Dedifferentiated amniotic fluid mesenchymal stem cell (primary cell): ENCODE results near the gene SHC4.
"Not testable (repeated sequence)": the region's sequence is repeated elsewhere in the genome, so short reads cannot be mapped to it uniquely, and the experiment has no call there.

Experiments
- DNase-seq: peaks from one replicate; pipeline ENCODE4 v3.0.0-alpha.2; 2016; ENCODE audit errors: extremely low spot score

Gene SHC4

GRCh38 chr15:48796930-48797329 lies 166.8 kb downstream of the SHC4 start:
- no peak for DNase-seq

- no peak for DNase-seq
These were observed 167.2 kb downstream of the SHC4 start for GRCh38 chr15:48796521-48796920.

- DNase-seq = no peak
These were observed 167.8 kb downstream of the SHC4 start for GRCh38 chr15:48795901-48796300.

DNA sequence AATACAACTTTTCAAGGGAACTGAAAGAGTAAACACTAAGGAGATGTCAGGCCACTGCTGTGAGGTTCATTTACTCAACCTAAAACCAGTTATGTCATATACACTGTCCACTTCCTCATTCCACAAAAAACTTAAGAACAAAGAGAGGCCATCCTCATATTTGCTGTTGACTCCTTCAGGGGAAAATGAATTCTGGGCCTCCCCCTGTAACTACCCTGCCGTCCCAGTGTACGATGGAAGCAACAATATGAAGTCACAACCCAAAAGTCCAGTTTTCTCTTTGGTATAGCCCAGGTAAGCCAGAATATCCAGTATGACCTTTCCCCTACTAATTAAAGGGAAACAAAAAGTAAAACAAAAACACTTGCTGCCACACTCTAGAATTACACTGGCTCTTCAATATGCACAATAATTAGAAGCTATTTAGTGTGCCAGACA lies 169.0 kb downstream of the SHC4 start:
- DNase-seq = no peak

GRCh38 chr15:48792408-48792807 lies 171.3 kb downstream of the SHC4 start:
- DNase-seq = no peak

DNA sequence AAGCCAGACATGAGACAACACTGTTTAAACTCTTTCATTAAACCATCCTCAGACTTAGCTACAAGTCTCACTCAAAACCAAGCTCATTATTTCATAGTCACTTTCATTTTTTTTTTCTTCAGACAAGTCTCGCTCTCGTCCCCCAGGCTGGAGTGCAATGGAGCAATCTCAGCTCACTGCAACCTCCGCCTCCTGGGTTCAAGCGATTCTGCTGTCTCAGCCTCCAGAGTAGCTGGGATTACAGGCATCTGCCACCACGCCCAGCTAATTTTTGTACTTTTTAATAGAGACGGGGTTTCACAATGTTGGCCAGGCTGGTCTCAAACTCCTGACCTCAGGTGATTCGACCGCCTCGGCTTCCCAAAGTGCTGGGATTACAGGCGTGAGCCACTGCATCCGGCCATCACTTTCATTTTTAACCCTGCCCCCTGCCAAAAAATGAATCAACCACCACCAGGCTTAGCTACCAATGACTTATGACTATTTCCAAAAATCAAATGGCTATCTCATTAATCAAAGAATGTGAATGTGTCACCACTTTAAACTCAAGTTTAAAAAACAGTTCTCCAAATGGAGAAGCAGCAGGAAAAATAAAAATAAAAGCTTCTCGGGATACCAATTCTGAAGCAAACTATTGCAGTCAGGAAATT lies 173.1 kb downstream of the SHC4 start:
- DNase-seq = not testable (repeated sequence)

- no peak for DNase-seq
These were observed 178.0 kb downstream of the SHC4 start for GRCh38 chr15:48785712-48786111.

- no peak for DNase-seq
These were observed 178.5 kb downstream of the SHC4 start for GRCh38 chr15:48785195-48785594.

GRCh38 chr15:48784756-48785155 lies 179.0 kb downstream of the SHC4 start:
- no peak for DNase-seq

DNA sequence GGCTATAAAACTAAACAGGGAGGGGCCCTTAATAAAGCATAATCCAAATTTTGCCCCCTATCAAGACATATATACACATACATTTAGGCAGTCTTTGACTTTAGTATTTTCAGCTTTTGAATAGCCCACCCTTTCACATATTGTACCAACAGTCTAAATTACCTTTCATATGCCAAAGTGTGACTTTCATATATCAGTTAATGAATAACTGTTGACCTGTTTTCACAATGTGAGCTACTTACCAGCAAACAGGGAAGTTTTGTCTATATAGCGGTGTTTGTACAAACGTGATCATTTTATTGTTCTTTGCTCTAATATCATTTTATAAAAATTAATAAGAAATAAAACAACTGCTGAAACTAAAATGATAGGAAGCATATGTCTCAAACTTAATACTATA lies 180.8 kb downstream of the SHC4 start:
- DNase-seq = no peak

- DNase-seq = no peak
These were observed 182.1 kb downstream of the SHC4 start for GRCh38 chr15:48781481-48782081.

DNA sequence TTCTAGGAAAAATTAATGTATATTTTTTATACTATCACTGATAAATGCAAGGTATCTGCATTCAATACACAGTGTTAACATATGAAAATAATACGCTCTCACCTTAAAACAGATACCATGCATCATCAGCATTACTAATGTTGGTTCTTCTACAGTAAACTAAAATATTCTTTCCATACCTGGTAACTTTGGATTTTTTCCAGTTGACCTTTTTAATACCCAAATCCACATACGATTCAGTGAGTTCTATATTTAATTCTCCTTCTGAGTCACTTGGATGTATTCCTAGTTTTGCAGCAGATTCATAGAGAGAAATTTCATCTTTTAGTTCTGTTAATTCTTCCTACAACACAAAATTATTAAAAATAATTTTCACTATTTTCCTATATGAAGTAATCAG lies 182.7 kb downstream of the SHC4 start:
- DNase-seq = no peak

GRCh38 chr15:48778331-48778730 lies 185.4 kb downstream of the SHC4 start:
- no peak for DNase-seq

DNA sequence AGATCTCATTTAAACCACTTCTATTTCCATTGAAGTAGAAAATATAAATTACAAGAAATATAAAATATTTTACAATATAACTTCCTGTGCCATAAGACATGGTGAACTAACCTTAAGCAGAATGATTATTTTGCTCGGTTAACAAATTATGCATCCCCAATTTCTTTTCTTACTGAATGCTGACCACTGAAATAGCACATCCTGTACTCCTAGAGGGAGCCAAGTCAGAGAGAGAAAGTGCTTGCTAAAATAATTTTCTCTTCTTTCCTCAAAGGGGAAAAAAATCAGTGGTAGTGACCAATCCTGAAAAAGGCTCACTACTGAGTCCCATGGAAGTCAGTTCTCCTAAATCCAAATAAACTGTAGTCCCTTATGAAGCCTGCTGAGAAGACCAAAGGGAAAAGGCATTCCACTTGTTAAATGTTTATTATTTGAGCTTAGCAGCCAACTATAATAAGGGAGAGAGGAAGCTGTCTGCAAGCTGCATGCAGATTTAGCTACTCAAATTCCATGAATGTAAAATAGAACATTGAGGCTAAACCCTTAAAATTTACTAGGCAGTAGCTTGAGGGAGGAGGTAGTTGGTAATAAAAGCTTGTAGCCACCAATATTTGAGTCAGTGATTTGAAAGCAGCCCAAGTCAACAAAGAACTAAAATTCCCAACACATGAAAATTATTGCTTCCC lies 185.9 kb downstream of the SHC4 start:
- no peak for DNase-seq

DNA sequence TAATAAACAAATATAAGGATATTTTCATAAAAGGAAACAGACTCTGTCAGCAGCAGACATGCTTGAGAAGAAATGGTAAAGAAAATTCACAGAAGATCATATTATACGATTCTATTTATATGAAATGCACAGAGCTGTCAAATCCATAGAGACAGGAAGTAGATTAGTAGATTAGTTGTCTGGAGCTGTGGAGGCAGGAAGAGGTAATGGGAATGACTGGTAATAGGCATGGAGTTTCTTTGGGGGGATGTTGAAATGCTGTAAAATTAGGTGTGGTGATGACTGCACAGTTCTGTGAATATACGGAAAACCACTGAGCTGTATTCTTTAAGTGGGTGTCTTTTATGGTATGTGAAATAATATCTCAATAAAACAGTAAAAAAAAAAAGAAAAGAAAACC lies 188.2 kb downstream of the SHC4 start:
- DNase-seq = no peak

DNA sequence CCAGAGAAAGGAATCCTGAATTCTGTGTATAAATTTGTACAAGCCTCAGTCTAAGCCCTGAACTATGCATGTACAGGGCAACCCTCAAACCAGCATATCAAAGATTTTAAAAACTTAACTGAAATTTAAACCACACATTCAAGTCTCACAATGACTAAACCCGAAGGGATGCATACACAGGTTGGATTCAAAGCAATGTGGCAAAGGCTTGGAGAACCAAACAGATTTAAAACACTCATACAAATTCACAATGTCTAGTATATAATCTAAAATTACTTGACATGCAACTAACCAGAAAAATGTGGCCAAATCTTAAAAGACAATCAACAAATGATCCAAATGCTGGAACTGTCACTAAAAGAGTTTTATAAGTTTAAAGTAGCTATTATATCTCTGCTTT lies 189.2 kb downstream of the SHC4 start:
- DNase-seq = no peak
